GM10248 (cell line): ENCODE results near the gene CYBRD1.
A peak's percentile ranks its signal among the peaks of the same experiment; 100 is the strongest.

ENCODE experiments used
- CTCF ChIA-PET: fragments of 300-600 bp; sonication (Branson Sonifier 250); formaldehyde crosslinking; extraction: SDS; loops from one replicate; lab custom pipeline; 2021; ENCODE audit warnings: antibody characterized with exemption; lab: Yijun Ruan, JAX
- POLR2A ChIA-PET: fragments of 350-650 bp; sonication (Branson Sonifier 250); formaldehyde crosslinking; extraction: SDS; loops from one replicate; lab custom pipeline; 2020; ENCODE audit warnings: antibody characterized with exemption; lab: Yijun Ruan, JAX
- DNase-seq: peaks from one replicate; pipeline ENCODE4 v3.0.0; 2012; ENCODE audit errors: extremely low spot score
- TF ChIP-seq, protein P1 (sequence below): IDR thresholded peaks from 2 replicates; pipeline ENCODE4 v1.5.1; 2012; ENCODE audit warnings: mild to moderate bottlenecking, low read depth; ENCODE audit errors: extremely low read depth, missing control alignments, control extremely low read depth

The CYBRD1 gene

DNA sequence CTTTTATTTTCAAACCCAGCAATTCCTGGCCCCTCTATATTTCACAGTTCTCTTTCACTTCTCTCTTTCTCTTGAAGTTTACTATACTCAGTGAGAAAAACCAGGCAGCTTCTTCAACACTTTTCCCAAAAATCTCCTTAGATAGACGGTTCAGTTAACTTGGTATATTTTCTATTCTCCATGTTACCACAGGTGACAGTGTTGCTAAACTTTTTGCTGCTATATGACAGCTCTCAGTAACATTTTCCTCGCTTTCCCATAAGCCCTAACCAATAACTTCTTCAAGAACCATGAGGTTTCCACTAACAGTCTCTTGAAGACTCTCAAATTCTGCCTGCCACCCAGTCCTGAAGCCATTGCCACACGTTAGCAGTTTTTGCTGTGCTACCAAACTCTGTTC lies 45.8 kb downstream of the CYBRD1 start:
- TF ChIP-seq, protein P1, sequence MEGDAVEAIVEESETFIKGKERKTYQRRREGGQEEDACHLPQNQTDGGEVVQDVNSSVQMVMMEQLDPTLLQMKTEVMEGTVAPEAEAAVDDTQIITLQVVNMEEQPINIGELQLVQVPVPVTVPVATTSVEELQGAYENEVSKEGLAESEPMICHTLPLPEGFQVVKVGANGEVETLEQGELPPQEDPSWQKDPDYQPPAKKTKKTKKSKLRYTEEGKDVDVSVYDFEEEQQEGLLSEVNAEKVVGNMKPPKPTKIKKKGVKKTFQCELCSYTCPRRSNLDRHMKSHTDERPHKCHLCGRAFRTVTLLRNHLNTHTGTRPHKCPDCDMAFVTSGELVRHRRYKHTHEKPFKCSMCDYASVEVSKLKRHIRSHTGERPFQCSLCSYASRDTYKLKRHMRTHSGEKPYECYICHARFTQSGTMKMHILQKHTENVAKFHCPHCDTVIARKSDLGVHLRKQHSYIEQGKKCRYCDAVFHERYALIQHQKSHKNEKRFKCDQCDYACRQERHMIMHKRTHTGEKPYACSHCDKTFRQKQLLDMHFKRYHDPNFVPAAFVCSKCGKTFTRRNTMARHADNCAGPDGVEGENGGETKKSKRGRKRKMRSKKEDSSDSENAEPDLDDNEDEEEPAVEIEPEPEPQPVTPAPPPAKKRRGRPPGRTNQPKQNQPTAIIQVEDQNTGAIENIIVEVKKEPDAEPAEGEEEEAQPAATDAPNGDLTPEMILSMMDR = no peak
- DNase-seq = no peak
- ChIA-PET POLR2A (no interaction called here), CTCF (interaction anchor here (0.9 to 1.7 kb wide), 7 partner anchors 11 to 893 kb away, joined by 3 to 5 read pairs (median 4); partner anchors contain the start of gene DLX2)

DNA sequence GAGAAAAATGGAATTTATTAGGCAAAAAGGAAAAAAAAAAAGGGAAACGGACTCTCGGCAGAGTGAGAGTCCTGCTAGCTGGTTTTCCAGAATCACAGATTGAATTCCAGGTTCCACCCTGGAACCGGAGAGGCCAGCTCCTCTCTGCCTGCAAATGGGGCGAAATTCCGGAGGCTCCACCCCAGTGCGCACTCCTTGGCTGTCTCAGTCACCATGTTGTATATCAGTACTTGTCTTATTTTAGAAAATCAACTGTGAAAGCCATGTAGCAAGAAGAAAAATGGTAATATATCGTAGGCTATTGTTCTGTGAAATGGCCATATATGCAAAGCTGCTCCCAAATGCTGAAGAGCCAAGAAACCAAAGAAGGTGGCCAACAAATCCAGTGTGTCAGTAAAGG lies 49.4 kb downstream of the CYBRD1 start:
- no peak for DNase-seq
- CTCF ChIA-PET = interaction anchor here (0.8 to 2.2 kb wide), 6 partner anchors 10 to 895 kb away, joined by 3 to 9 read pairs (median 4); partner anchors contain the start of gene DLX2
- TF ChIP-seq, protein P1 = no peak
- POLR2A ChIA-PET = no interaction called here

DNA sequence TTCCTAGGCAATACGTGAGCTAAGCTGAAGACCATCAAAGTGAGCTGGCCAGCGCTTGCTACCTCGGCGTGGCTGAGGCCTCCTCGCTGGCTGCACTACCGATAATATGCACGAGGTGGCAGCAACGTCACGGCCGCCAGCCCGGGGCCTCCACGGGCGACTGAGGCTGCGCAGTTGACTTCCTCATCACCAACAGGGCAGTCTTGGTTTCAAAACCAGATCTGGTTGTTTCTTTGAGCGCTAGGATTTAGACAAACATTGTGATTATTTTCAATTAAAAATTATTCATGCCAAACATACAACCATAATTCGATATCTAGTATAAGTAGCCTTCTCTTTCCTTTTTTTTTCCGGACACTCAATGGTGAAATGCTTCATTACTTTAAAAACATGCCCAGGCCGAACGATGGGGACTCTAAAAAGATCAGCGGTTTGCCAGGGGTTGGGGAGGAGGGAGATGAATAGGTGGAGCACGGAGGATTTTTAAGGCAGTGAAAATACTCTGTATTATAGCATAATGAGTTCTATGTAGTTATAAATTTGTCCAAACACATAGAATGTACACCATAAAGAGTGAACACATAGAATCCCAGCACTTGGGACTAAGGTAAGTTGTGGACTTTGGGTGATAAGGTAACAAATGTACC lies 52.0 kb downstream of the CYBRD1 start:
- DNase-seq = peak; percentile 89
- TF ChIP-seq, protein P1 = peak; percentile 90
- ChIA-PET CTCF (interaction anchor here (0.8 to 2.6 kb wide), 22 partner anchors 11 to 887 kb away, joined by 3 to 16 read pairs (median 4); partner anchors contain the start of gene DLX2), POLR2A (no interaction called here)

DNA sequence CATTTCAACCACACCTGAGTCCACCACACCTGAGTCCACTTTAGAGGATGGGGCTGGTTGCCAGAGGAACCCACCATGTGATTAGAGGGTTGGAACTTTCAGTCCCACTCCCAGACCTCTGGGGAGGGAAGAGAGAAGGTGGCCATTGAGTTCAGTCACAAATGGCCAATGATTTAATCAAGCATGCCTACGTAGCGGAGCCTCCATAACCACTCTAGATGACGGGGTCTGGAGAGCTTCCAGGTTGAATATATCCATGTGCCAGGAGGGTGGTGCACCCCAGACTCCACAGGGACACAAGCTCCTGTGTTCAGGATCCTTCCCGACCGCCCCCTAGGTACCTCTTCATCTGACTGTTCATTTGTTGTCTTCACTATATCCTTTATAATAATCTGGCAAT lies 53.3 kb downstream of the CYBRD1 start:
- TF ChIP-seq, protein P1 = no peak
- no peak for DNase-seq
- ChIA-PET CTCF (interaction anchor here (0.6 to 2.6 kb wide), 5 partner anchors 9 to 886 kb away, joined by 3 to 12 read pairs (median 4); no protein-coding TSS in a partner anchor), POLR2A (no interaction called here)

DNA sequence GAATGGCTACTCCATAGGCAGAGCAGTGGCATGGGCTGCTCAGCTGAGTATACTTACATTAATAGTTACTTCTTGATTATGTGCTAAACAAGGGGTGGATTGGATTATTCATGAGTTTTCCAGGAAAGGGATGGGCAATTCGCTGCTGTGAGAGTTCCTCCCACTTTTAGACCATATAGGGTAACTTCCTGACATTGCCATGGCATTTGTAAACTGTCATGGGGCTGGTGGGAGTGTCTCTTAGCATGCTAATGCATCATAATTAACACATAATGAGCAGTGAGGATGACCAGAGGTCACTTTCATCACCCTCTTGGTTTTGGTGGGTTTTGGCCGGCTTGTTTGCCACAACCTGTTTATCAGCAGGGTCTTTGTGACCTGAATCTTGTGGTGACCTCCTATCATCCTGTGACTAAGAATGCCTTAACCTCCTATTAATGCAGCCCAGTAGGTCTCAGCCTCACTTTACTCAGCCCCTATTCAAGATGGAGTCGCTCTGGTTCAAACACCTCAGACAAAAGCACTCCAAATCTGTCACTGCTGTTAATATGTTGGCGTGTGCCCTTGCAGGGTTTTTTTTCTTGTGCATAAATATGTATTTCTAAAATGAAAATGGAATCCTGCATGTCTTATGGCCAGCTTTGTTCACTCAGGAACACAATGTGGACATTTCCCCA lies 56.0 kb downstream of the CYBRD1 start:
- TF ChIP-seq, protein P1 = no peak
- POLR2A ChIA-PET = no interaction called here
- DNase-seq = no peak
- CTCF ChIA-PET = interaction anchor here (3.7 kb wide), 1 partner anchor 22 kb away, joined by 11 read pairs; no protein-coding TSS in a partner anchor

DNA sequence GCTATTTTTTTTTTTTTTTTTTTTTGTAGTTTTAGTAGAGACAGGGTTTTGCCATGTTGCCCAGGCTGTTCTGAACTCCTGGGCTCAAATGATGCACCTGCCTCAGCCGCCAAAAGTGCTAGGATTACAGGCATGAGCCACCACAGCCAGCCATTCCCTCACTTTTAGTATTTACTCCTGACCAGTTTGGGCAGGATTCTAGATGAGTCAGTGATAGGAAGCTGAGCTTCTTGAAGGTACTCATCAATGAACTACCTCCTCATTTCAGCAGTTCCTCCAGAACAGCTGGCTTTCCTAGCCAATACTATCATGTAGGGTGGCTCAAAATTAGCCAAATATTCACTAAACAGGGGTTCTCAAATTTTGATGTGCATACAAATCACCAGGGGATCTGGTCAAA lies 57.2 kb downstream of the CYBRD1 start:
- CTCF ChIA-PET = interaction anchor here (1.2 to 3.7 kb wide), 4 partner anchors 16 to 527 kb away, joined by 3 to 11 read pairs (median 4); no protein-coding TSS in a partner anchor
- TF ChIP-seq, protein P1 = no peak
- POLR2A ChIA-PET = no interaction called here
- no peak for DNase-seq
